HG03521 (cell line): Measurements from ENCODE around the gene NDUFAF3.

Experiments
- ATAC-seq: cut with Tn5 transposase; IDR thresholded peaks from one replicate; pipeline ENCODE4 v1.9.1; 2021; ENCODE audit warnings: mild to moderate bottlenecking, moderate library complexity; ENCODE audit not compliant: unreplicated experiment

NDUFAF3 gene

GRCh38 chr3:49017229-49017970, 4.5 kb upstream of the NDUFAF3 start:
- no peak for ATAC-seq

GRCh38 chr3:49017971-49018706, 3.8 kb upstream of the NDUFAF3 start, which contains the start of gene DALRD3:
Gene DALRD3, minus strand, starts transcription at chr3:49018580. Its CDS starts 16 bp downstream, at chr3:49018564.
- no peak for ATAC-seq

- no peak for ATAC-seq
Observed at GRCh38 chr3:49018707-49019006, 3.3 kb upstream of the NDUFAF3 start.

GRCh38 chr3:49019941-49020329, 2.0 kb upstream of the NDUFAF3 start:
- no peak for ATAC-seq

GRCh38 chr3:49020330-49021212, 1.4 kb upstream of the NDUFAF3 start:
- no peak for ATAC-seq

GRCh38 chr3:49021213-49021812, 608 bp upstream of the NDUFAF3 start:
- ATAC-seq = peak; percentile 47

- ATAC-seq = no peak
Observed at GRCh38 chr3:49022688-49023171, 809 bp downstream of the NDUFAF3 start.

GRCh38 chr3:49023775-49024174, 1.9 kb downstream of the NDUFAF3 start:
- no peak for ATAC-seq

GRCh38 chr3:49024449-49024848, 2.5 kb downstream of the NDUFAF3 start:
- ATAC-seq = no peak

- no peak for ATAC-seq
Observed at GRCh38 chr3:49025005-49025792, 3.3 kb downstream of the NDUFAF3 start.

- ATAC-seq = no peak
Observed at GRCh38 chr3:49025793-49026520, 4.0 kb downstream of the NDUFAF3 start.

GRCh38 chr3:49026536-49026935, 4.6 kb downstream of the NDUFAF3 start:
- ATAC-seq = no peak

- ATAC-seq = no peak
Observed at GRCh38 chr3:49027634-49028033, 5.7 kb downstream of the NDUFAF3 start.

- ATAC-seq = no peak
Observed at GRCh38 chr3:49028298-49028672, 6.4 kb downstream of the NDUFAF3 start.

- ATAC-seq = peak; percentile 88
Observed at GRCh38 chr3:49028673-49029562, 7.0 kb downstream of the NDUFAF3 start, which contains the start of gene IMPDH2. Gene IMPDH2, minus strand, starts transcription at chr3:49029398. Its CDS starts 48 bp downstream, at chr3:49029350.

GRCh38 chr3:49029563-49029884, 7.6 kb downstream of the NDUFAF3 start:
- ATAC-seq = no peak

GRCh38 chr3:49030321-49030720, 8.4 kb downstream of the NDUFAF3 start:
- no peak for ATAC-seq

GRCh38 chr3:49032646-49033304, 10.9 kb downstream of the NDUFAF3 start:
- ATAC-seq = no peak
